Stomach (tissue), 4 donors: ENCODE measurements around the gene NOCT.

Experiments
- POLR2A ChIP-seq, 4 donors: fragments of 450-650 bp; IDR thresholded peaks; one replicate each; pipeline ENCODE4 v1.6.1; 2016; ENCODE audit warnings: antibody characterized with exemption in 4 of 4, control low read depth in 2 of 4, mild to moderate bottlenecking in 1 of 4, moderate library complexity in 1 of 4
- TF ChIP-seq, protein P1 (sequence below), 7 experiments: fragments of 450-650 bp in 4 of 7; fragments of 200-600 bp in 3 of 7; sonication (generic) in 3 of 7; IDR thresholded peaks; one replicate each; pipeline ENCODE4 v1.5.1; 2016 to 2019; ENCODE audit warnings: antibody characterized with exemption in 7 of 7, control low read depth in 2 of 7, mild to moderate bottlenecking in 1 of 7

DNA sequence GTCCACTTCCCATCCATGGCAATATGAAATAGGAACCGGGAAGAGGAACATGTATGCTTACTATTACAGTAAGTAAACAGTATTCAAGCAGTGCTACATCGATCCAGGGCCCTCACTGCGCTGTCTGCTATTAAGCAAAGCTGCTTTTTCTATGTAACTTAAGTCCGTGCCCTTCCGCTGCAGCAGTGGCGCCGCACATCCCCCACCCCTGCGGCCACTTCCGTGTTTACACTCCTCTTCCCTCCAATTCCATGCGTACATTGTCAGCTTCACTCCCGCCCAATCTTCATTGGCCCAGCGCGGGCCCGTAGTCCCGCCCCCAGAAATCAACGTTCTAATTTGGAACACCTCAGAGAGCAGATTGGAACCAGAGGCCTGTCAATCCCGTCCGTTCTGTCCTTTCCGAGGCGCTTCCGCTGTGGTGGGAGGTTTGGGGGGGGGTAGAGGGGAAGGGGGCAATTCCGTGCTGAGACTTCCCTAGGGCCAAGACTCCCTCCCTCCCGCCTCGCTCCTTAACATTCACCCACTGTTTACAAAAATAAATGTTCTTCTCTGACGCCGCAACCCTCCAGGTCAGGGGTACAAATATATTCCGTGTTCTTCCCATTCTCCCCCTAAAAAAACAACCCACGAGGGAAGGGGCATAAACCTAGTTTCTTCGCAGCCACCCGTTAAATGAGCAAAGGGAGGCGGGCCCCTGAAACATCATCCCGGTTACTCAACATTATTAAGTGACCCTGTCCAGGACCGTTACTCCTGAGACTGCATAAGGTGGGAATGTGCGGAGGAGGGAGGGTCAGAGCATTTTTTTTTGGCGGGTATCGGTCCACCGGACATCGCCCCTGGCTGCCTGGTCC is 67.4 kb downstream of the NOCT start:
- TF ChIP-seq POLR2A (IDR thresholded peaks at IDR 0.05): peak in 1 of 4 donors; percentile 27
- TF ChIP-seq, protein P1, sequence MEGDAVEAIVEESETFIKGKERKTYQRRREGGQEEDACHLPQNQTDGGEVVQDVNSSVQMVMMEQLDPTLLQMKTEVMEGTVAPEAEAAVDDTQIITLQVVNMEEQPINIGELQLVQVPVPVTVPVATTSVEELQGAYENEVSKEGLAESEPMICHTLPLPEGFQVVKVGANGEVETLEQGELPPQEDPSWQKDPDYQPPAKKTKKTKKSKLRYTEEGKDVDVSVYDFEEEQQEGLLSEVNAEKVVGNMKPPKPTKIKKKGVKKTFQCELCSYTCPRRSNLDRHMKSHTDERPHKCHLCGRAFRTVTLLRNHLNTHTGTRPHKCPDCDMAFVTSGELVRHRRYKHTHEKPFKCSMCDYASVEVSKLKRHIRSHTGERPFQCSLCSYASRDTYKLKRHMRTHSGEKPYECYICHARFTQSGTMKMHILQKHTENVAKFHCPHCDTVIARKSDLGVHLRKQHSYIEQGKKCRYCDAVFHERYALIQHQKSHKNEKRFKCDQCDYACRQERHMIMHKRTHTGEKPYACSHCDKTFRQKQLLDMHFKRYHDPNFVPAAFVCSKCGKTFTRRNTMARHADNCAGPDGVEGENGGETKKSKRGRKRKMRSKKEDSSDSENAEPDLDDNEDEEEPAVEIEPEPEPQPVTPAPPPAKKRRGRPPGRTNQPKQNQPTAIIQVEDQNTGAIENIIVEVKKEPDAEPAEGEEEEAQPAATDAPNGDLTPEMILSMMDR (IDR thresholded peaks at IDR 0.05): no peak
